HK-2 (cell line): ENCODE data around the gene NRDE2.
A peak's percentile ranks its signal among the peaks of the same experiment; 100 is the strongest.
"Not testable (repeated sequence)": the region's sequence is repeated elsewhere in the genome, so short reads cannot be mapped to it uniquely, and the experiment has no call there.

Experiments
- DNase-seq: peaks from one replicate; pipeline ENCODE4 v3.0.0-alpha.2; 2018; ENCODE audit not compliant: unreplicated experiment

The NRDE2 gene

GRCh38 chr14:90274808-90275457, 56.8 kb downstream of the NRDE2 start:
- DNase-seq = no peak

- no peak for DNase-seq
Observed at GRCh38 chr14:90274019-90274418, 57.7 kb downstream of the NRDE2 start.

GRCh38 chr14:90273532-90273931, 58.2 kb downstream of the NRDE2 start:
- DNase-seq = no peak

- no peak for DNase-seq
Observed at GRCh38 chr14:90272523-90272922, 59.2 kb downstream of the NRDE2 start.

- no peak for DNase-seq
Observed at GRCh38 chr14:90268420-90268819, 63.3 kb downstream of the NRDE2 start.

GRCh38 chr14:90266441-90267154, 65.1 kb downstream of the NRDE2 start:
- DNase-seq = no peak

GRCh38 chr14:90263748-90264449, 67.8 kb downstream of the NRDE2 start:
- DNase-seq = no peak

- peak; percentile 87 for DNase-seq
Observed at GRCh38 chr14:90256354-90257131, 75.2 kb downstream of the NRDE2 start, which contains the start of gene PSMC1. TSS of gene PSMC1 (plus strand) at chr14:90256553. CDS start at chr14:90256598, 45 bp downstream.

GRCh38 chr14:90255871-90256270, 75.9 kb downstream of the NRDE2 start:
- DNase-seq = no peak

- DNase-seq = no peak
Observed at GRCh38 chr14:90253826-90254225, 77.9 kb downstream of the NRDE2 start.

- no peak for DNase-seq
Observed at GRCh38 chr14:90248594-90248993, 83.1 kb downstream of the NRDE2 start.

GRCh38 chr14:90247441-90247840, 84.3 kb downstream of the NRDE2 start:
- DNase-seq = not testable (repeated sequence)

- no peak for DNase-seq
Observed at GRCh38 chr14:90246936-90247335, 84.8 kb downstream of the NRDE2 start.

- DNase-seq = no peak
Observed at GRCh38 chr14:90242444-90242843, 89.3 kb downstream of the NRDE2 start.

GRCh38 chr14:90239139-90239538, 92.6 kb downstream of the NRDE2 start:
- DNase-seq = no peak

- peak; percentile 80 for DNase-seq
Observed at GRCh38 chr14:90235179-90235976, 96.4 kb downstream of the NRDE2 start.

GRCh38 chr14:90229942-90230341, 101.8 kb downstream of the NRDE2 start:
- DNase-seq = not testable (repeated sequence)

- DNase-seq = no peak
Observed at GRCh38 chr14:90228478-90228877, 103.3 kb downstream of the NRDE2 start.
